ENCODE results near the gene GPR52.

GPR52 gene

GRCh38 chr1:174469052-174469451, 21.3 kb downstream of the GPR52 start:
- Histone ChIP-seq H3K27me3 (ENCODE audit: insufficient read depth, low read length) (no peaks in the 10 kb centered on the region), H3K9me3 (ENCODE audit: insufficient read depth, low read depth, low read length) (no peaks in the 10 kb centered on the region), H3K4me1 (ENCODE audit: insufficient read depth, low read length) (no peaks in the 10 kb centered on the region), H3K4me3 (ENCODE audit: low read length) (no peak overlapping the region), H3K9ac (ENCODE audit: low read depth, low read length) (no peak overlapping the region), H3K36me3 (ENCODE audit: insufficient read depth, low read depth, low read length) (no peaks in the 10 kb centered on the region), H3K27ac (ENCODE audit: low read length) (no peak overlapping the region)

GRCh38 chr1:174469687-174470086, 21.9 kb downstream of the GPR52 start:
- no peaks in the 10 kb centered on the region for H3K9me3 ChIP-seq (ENCODE audit: insufficient read depth, low read depth, low read length)
- no peak overlapping the region for H3K9ac ChIP-seq (ENCODE audit: low read depth, low read length)

DNA sequence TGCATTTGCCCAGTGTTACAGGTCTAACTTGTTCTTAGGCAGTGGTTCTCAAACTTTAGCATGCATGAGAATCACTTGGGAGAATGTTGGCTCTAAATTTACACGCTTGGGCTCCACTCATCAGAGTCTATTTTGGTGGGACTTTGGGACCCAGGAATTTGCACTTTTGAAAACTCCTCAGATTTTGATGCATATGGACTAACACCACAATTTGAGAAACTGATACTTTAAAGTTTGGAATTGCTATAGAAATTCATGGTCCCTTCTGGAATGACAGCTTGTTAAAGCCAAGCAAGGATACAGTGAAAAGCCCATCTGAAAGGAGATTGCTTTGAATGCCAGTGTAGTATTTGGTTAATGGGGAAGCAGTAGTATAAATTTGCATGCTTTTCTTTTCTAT, 31.5 kb downstream of the GPR52 start:
- H3K4me1 ChIP-seq (ENCODE audit: insufficient read depth, low read length), result no peaks in the 10 kb centered on the region
- no peak overlapping the region for H3K9ac ChIP-seq (ENCODE audit: low read depth, low read length)
- H3K4me3 ChIP-seq (ENCODE audit: low read length), result no peak overlapping the region
- no peaks in the 10 kb centered on the region for H3K36me3 ChIP-seq (ENCODE audit: insufficient read depth, low read depth, low read length)
- H3K27me3 ChIP-seq (ENCODE audit: insufficient read depth, low read length), result no peaks in the 10 kb centered on the region
- H3K9me3 ChIP-seq (ENCODE audit: insufficient read depth, low read depth, low read length), result no peaks in the 10 kb centered on the region
- no peak overlapping the region for H3K27ac ChIP-seq (ENCODE audit: low read length)

More at GRCh38 chr1:174469687-174470086, 21.9 kb downstream of the GPR52 start:
- Histone ChIP-seq H3K36me3 (ENCODE audit: insufficient read depth, low read depth, low read length) (no peaks in the 10 kb centered on the region), H3K4me1 (ENCODE audit: insufficient read depth, low read length) (no peaks in the 10 kb centered on the region), H3K27me3 (ENCODE audit: insufficient read depth, low read length) (no peaks in the 10 kb centered on the region), H3K27ac (ENCODE audit: low read length) (no peak overlapping the region), H3K4me3 (ENCODE audit: low read length) (no peak overlapping the region)

- Histone ChIP-seq H3K36me3 (ENCODE audit: insufficient read depth, low read depth, low read length) (no peaks in the 10 kb centered on the region), H3K4me1 (ENCODE audit: insufficient read depth, low read length) (no peaks in the 10 kb centered on the region), H3K9me3 (ENCODE audit: insufficient read depth, low read depth, low read length) (no peaks in the 10 kb centered on the region), H3K27me3 (ENCODE audit: insufficient read depth, low read length) (no peaks in the 10 kb centered on the region), H3K9ac (ENCODE audit: low read depth, low read length) (no peak overlapping the region), H3K4me3 (ENCODE audit: low read length) (no peak overlapping the region), H3K27ac (ENCODE audit: low read length) (no peak overlapping the region)
Observed at GRCh38 chr1:174480324-174480723, 32.6 kb downstream of the GPR52 start.

DNA sequence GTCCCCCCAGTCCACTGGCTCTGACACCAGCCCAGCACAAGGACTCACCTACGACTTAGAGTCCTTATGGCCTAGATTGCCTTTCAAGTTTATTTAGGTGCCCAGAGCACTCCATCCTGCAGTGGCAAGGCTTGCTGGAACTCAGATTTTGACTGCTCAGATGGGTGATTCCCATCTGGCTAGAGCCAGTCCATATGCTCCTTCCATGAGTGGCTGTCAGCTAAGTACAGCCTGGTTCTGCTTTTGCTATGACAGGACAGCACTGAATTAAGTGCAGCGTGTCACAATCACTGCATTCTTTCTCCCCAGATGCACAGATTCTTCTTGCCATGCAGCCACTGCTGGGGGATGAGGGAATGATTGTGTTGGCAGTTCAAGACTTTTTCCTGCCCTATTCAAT, 43.8 kb downstream of the GPR52 start:
- H3K9ac ChIP-seq (ENCODE audit: low read depth, low read length), result no peak overlapping the region
- no peaks in the 10 kb centered on the region for H3K36me3 ChIP-seq (ENCODE audit: insufficient read depth, low read depth, low read length)
- no peaks in the 10 kb centered on the region for H3K27me3 ChIP-seq (ENCODE audit: insufficient read depth, low read length)
- no peaks in the 10 kb centered on the region for H3K4me1 ChIP-seq (ENCODE audit: insufficient read depth, low read length)
- no peaks in the 10 kb centered on the region for H3K9me3 ChIP-seq (ENCODE audit: insufficient read depth, low read depth, low read length)
- H3K4me3 ChIP-seq (ENCODE audit: low read length), result no peak overlapping the region
- no peak overlapping the region for H3K27ac ChIP-seq (ENCODE audit: low read length)

- H3K36me3 ChIP-seq (ENCODE audit: insufficient read depth, low read depth, low read length), result no peaks in the 10 kb centered on the region
- H3K27me3 ChIP-seq (ENCODE audit: insufficient read depth, low read length), result no peaks in the 10 kb centered on the region
- H3K4me1 ChIP-seq (ENCODE audit: insufficient read depth, low read length), result no peaks in the 10 kb centered on the region
- no peak overlapping the region for H3K4me3 ChIP-seq (ENCODE audit: low read length)
- H3K9ac ChIP-seq (ENCODE audit: low read depth, low read length), result no peak overlapping the region
- H3K27ac ChIP-seq (ENCODE audit: low read length), result no peak overlapping the region
- no peaks in the 10 kb centered on the region for H3K9me3 ChIP-seq (ENCODE audit: insufficient read depth, low read depth, low read length)
Observed at GRCh38 chr1:174497478-174497877, 49.7 kb downstream of the GPR52 start.

All from iPS-20b (cell line).